ENCODE measurements around the gene CDK3.
A peak's percentile ranks its signal among the peaks of the same experiment; 100 is the strongest.
"Not testable (repeated sequence)": the region's sequence is repeated elsewhere in the genome, so short reads cannot be mapped to it uniquely, and the experiment has no call there.

The CDK3 gene

GRCh38 chr17:75970011-75970523, 30.6 kb upstream of the CDK3 start:
- ChIA-PET CTCF (interaction anchor here (1.1 kb wide), 1 partner anchor 30 kb away, joined by 4 read pairs; no protein-coding TSS in a partner anchor), POLR2A (no interaction called here)
- TF ChIP-seq CTCF (IDR thresholded peaks at IDR 0.05; ENCODE audit: control extremely low read depth, extremely low read depth, low read depth, missing control alignments), result no peak
- DNase-seq (ENCODE audit: extremely low spot score), result no peak

GRCh38 chr17:75970626-75971025, 30.0 kb upstream of the CDK3 start:
- POLR2A ChIA-PET, result no interaction called here
- TF ChIP-seq CTCF (IDR thresholded peaks at IDR 0.05; ENCODE audit: control extremely low read depth, extremely low read depth, low read depth, missing control alignments), result no peak
- no peak for DNase-seq (ENCODE audit: extremely low spot score)
- CTCF ChIA-PET, result interaction anchor here (1.1 kb wide), 1 partner anchor 29 kb away, joined by 4 read pairs; no protein-coding TSS in a partner anchor

- POLR2A ChIA-PET, result interaction anchor here (0.7 kb wide), 1 partner anchor 11 kb away, joined by 4 read pairs; no protein-coding TSS in a partner anchor
- CTCF ChIA-PET; DNase-seq (ENCODE audit: extremely low spot score): not testable (repeated sequence)
Observed at GRCh38 chr17:75975187-75975586, 25.5 kb upstream of the CDK3 start.

DNA sequence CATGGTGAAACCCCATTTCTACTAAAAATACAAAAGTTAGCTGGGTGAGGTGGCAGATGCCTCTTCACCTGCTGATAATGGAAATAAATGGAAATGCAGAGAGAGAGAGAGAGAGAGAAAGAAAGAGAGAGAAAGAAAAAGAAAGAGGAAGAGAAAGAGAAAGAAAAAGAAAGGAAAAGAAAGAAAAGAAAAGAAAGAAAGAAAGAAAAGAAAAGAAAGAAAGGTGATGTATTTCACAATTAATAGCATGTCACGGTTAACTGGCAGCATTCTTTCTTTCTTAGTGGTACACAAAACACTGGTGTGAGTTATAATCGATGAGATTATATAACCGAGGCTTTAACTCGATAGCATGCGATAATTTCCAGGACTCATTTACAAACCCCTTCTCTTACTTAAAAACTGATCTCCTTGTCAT, 24.9 kb upstream of the CDK3 start:
- no peak for DNase-seq (ENCODE audit: extremely low spot score)
- CTCF ChIA-PET, result no interaction called here
- POLR2A ChIA-PET, result no interaction called here
- no peak for TF ChIP-seq CTCF (IDR thresholded peaks at IDR 0.05; ENCODE audit: control extremely low read depth, extremely low read depth, low read depth, missing control alignments)

- no peak for DNase-seq (ENCODE audit: extremely low spot score)
- TF ChIP-seq CTCF (IDR thresholded peaks at IDR 0.05; ENCODE audit: control extremely low read depth, extremely low read depth, low read depth, missing control alignments), result no peak
- POLR2A ChIA-PET, result no interaction called here
- CTCF ChIA-PET, result interaction anchor here (1.3 kb wide), 2 partner anchors 38 to 71 kb away, joined by 5 to 7 read pairs; partner anchors contain the start of gene MRPL38
Observed at GRCh38 chr17:75976175-75976848, 24.3 kb upstream of the CDK3 start.

DNA sequence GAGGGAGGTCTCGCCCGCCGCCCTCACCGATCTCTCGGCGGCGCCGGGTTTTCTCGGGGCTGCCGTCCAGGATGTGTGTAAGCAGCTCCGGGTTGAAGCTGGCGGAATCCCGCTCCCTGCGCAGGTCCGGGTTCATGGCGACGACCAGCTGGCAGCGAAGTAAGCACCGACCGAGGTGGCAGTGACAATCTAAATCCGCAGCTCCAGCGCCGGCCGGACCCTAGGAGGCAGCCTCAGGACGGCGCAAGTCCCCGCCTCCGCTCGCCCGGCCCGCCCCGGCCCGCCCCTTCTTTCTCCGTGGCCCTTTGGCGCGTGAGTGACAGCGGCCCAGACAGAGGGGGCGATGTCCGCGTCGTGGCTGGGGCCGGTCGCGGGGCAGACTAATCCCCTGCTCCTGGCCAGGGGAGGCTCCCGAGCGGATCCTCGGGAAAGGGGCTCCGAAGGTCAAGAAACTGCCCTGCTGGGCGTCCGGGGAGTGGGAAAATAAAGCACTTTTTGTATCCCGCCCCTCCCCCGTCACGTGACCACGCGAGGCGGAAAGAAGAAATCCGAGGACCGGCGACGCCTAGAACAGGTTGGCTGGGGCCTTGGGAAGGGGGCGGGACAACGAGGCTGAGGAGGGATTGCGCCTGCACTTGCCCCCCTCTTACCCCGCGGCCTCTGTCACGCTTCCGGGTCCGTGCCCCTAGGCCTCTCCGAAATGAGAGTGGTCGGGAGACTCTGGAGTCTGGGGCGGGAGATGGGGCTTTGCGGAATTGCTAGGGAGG, 21.5 kb upstream of the CDK3 start, which contains the start of the genes ACOX1 and TEN1:
TSS of gene ACOX1 (minus strand) at position 229 of the 767 bp plus-strand sequence. CDS start at position 136, 93 bp downstream.
TSS of gene TEN1 (plus strand) at position 303 of the 767 bp plus-strand sequence. CDS start 6,953 bp downstream, outside the sequence.
- POLR2A ChIA-PET, result interaction anchor here (0.6 to 1.1 kb wide), 3 partner anchors 10 to 1155 kb away, joined by 3 to 5 read pairs (median 4); no protein-coding TSS in a partner anchor
- peak; percentile 41 for TF ChIP-seq CTCF (IDR thresholded peaks at IDR 0.05; ENCODE audit: control extremely low read depth, extremely low read depth, low read depth, missing control alignments)
- CTCF ChIA-PET, result interaction anchor here (1.0 to 1.6 kb wide), 5 partner anchors 21 to 74 kb away, joined by 3 to 4 read pairs (median 3); partner anchors contain the start of genes FBF1 and MRPL38
- DNase-seq (ENCODE audit: extremely low spot score), result peak; percentile 95
